Posterior cingulate gyrus (tissue), 11 donors: ENCODE data around the gene ROPN1.
"Not testable (repeated sequence)": the region's sequence is repeated elsewhere in the genome, so short reads cannot be mapped to it uniquely, and the experiment has no call there.

Source experiments
- DNase-seq, 10 donors: peaks; one replicate each; pipeline versions ENCODE4 v3.0.0 to v3.0.0-alpha.2; 2020 to 2021; ENCODE audit warnings: mixed read lengths in 3 of 10
- intact Hi-C: fragments of 100-400 bp; cut with DNase I; formaldehyde crosslinking; loops from one replicate; pipeline ENCODE4 v1.15.1; 2023

Gene ROPN1

DNA sequence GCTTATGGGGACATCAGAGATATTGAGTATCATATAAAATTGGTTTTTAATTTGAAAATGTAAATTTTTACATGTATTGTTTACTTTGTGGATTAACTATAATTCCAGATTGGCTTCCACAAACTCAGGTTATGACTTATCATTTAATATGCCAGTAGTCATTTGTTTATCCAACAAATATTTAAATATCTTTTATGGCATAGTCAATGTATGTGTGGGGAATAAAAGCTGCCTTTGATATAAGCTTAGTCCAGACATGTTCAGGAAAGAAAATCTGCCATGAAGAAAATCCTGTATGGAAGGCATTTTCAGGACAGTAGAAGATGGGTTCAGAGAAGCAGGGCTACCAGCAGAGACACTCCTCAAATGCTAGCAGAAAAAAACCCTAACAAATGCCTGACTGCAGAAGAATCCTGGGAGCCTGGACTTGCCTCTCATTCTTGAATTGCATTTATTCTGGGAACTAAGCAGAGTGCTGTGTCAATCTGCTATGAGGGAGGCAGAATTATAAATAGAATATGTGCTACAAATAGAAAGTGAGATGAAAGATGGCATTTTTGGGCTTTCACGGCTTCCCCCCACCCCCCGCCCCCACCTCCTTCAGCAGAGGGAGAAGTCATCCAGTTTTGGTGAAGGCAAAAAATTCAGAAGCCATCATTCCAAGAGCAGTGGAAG lies 10.6 kb upstream of the ROPN1 start:
- intact Hi-C loops, DNase-seq: not testable (repeated sequence)

- intact Hi-C loops, DNase-seq: not testable (repeated sequence)
Measured at GRCh38 chr3:124001366-124001765, 9.4 kb upstream of the ROPN1 start.

GRCh38 chr3:123997543-123997942 lies 5.6 kb upstream of the ROPN1 start:
- intact Hi-C loops: no loop called here
- DNase-seq: no peak

DNA sequence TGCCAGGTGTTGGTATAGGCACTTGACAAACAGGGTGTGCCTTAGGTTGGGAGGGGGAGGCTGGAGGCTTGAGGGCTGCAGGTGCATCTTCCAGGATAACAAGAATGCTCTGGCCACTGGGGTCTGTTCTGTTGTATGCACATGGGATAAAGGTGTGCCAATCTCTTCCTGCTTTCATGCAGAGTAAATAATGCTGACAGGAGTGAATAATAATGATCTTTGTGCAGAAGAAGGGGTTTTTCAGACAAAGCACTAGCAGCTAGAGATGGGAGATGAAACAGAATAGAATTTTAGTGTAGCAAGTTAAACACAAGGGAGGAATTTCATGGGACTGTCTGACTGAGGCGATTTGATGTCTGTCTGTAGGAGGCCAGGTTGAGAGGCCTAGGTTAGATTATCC lies 1.9 kb upstream of the ROPN1 start:
- intact Hi-C loops: no loop called here
- DNase-seq: no peak

- DNase-seq: peak in 1 of 10 donors; percentile 64
- intact Hi-C loops: no loop called here
Measured at GRCh38 chr3:123986427-123986826, 5.5 kb downstream of the ROPN1 start.

- intact Hi-C loops: loop anchor here (5.0 kb wide), 1 partner anchor 333 kb away; no protein-coding TSS in a partner anchor
- DNase-seq: no peak
Measured at GRCh38 chr3:123984957-123985356, 7.0 kb downstream of the ROPN1 start.

DNA sequence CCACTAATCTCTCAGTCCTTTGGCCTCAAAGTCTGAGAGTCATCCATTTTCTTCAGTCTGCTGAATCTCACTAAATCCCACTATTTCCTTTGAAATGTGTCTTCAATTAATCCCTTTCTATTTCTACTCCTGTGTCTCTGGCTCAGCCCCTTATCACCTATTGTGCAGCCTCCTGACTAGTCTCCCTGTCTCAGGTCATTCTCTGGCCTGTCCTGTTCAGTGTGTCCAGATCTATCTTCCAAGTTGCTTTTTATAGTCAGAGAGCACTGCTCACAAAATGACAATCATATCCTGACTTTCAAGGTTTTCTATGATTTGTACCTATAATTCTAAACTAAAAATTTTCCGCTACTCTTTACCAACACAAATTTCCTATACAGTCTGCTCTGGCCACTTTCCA lies 7.6 kb downstream of the ROPN1 start:
- DNase-seq: no peak
- intact Hi-C loops: loop anchor here (5.0 kb wide), 1 partner anchor 332 kb away; no protein-coding TSS in a partner anchor

DNA sequence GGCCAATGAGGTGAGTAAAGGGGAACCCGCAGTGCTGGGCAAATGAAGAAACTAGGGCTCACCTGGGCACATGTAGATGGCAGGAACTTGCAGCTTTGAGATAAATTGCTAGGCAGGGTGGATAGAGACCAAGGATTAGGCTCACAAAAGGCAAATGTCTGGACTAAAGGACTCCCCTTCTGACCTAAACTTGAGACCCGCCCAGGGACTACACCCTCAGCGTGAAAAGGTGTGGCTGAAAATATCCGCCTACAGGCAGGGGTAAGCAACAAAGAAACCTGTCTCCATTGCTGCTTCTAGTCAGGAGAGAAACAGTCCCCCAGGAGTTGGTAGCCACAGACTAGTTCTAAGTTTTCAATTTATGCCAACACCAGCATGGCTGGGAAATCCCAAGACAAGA lies 10.6 kb downstream of the ROPN1 start:
- intact Hi-C loops: loop anchor here (5.0 kb wide), 1 partner anchor 329 kb away; no protein-coding TSS in a partner anchor
- DNase-seq: not testable (repeated sequence)

GRCh38 chr3:123980539-123980938 lies 11.4 kb downstream of the ROPN1 start:
- no peak for DNase-seq
- intact Hi-C loops: loop anchor here (5.0 kb wide), 1 partner anchor 328 kb away; no protein-coding TSS in a partner anchor

- peak; percentile 22 to 94 (median 62) for DNase-seq
- intact Hi-C loops: loop anchor here (5.0 kb wide), 1 partner anchor 328 kb away; no protein-coding TSS in a partner anchor
Measured at GRCh38 chr3:123979525-123980501, 12.1 kb downstream of the ROPN1 start.

GRCh38 chr3:123976904-123977303 lies 15.0 kb downstream of the ROPN1 start:
- DNase-seq, intact Hi-C loops: not testable (repeated sequence)

DNA sequence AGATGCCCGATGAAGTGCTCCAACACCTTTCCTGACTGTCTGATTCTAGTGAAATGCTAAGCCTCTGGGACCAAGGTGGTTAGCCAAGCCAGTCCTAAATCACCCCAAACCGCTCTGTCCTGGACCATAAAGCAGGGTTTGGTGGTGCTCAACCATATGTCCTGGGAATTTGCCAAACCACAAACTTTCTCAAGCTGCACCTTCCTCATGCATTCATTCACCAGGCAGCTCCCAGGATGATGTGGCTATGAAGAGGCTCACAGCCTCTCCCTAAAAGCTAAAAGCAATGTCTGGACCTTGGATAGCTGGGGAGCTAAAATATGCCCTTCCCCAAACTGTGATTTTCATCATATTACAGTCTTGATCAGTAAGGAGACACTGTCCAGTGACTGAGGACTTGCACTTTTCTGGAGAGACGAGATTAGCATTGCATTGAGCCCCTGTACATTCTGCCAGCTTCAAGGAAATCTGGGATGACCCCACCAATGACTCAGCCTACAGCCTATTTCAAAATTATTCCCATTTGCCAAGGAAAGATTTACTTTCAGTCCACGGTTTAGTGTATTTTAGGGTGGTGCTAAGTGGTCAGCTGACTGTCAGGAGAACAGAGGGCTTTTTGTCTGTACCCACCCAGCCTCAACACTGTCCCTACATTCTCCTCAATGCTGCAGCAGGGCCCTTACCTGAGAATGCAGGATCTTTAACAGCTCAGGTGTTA lies 15.6 kb downstream of the ROPN1 start:
- DNase-seq, intact Hi-C loops: not testable (repeated sequence)

- intact Hi-C loops, DNase-seq: not testable (repeated sequence)
Measured at GRCh38 chr3:123975030-123975429, 16.9 kb downstream of the ROPN1 start.

GRCh38 chr3:123971406-123971805 lies 20.5 kb downstream of the ROPN1 start:
- intact Hi-C loops: no loop called here
- no peak for DNase-seq

DNA sequence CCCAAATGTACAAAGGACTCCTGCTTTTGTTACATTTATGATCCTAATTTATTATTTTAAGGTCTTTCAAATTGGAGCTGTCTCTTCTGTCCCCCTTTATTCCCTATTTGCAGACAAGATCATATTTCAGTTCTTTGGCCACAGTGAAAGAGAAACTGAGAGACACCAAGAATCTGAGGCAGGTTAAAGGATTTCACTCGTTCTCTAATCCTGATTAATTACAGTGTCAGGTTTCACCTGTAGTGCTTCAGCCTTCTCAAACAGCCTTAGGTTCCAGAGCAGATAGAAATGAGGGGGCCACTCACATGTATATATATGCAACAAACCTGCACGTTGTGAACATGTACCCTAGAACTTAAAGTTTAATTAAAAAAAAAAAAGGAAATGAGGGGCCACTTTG lies 24.7 kb downstream of the ROPN1 start:
- intact Hi-C loops, DNase-seq: not testable (repeated sequence)

- not testable (repeated sequence) for DNase-seq
Measured at GRCh38 chr3:123966799-123967198, 25.1 kb downstream of the ROPN1 start.

GRCh38 chr3:123964793-123965192 lies 27.1 kb downstream of the ROPN1 start:
- DNase-seq, intact Hi-C loops: not testable (repeated sequence)

More at GRCh38 chr3:123966799-123967198, 25.1 kb downstream of the ROPN1 start:
- intact Hi-C loops: not testable (repeated sequence)

- intact Hi-C loops: no loop called here
- no peak for DNase-seq
Measured at GRCh38 chr3:123961508-123961856, 30.4 kb downstream of the ROPN1 start.

GRCh38 chr3:123960781-123961507 lies 31.0 kb downstream of the ROPN1 start, which contains the start of gene CCDC14:
Gene CCDC14, minus strand, starts transcription at chr3:123961229. Its CDS starts 56 bp downstream, at chr3:123961173.
- peak; percentile 71 to 98 (median 89) for DNase-seq
- intact Hi-C loops: no loop called here

- no peak for DNase-seq
- intact Hi-C loops: no loop called here
Measured at GRCh38 chr3:123953735-123954134, 38.2 kb downstream of the ROPN1 start.
